BE2C (cell line): ENCODE measurements around the gene SCIMP.

Experiments used
- DNase-seq: peaks from one replicate; pipeline ENCODE4 v3.0.0-alpha.2; 2020
- H3K27me3 ChIP-seq: fragments of 250-450 bp; sonication (Bioruptor Pico); 2 replicates; pipeline ENCODE4 v1.5.1; 2020; ENCODE audit warnings: mild to moderate bottlenecking
- H3K36me3 ChIP-seq: fragments of 250-450 bp; sonication (Bioruptor Pico); 2 replicates; pipeline ENCODE4 v1.5.1; 2020; ENCODE audit warnings: mild to moderate bottlenecking
- H3K4me1 ChIP-seq: fragments of 250-450 bp; sonication (Bioruptor Pico); 2 replicates; pipeline ENCODE4 v1.5.1; 2020
- H3K4me3 ChIP-seq: 2 replicates; pipeline ENCODE4 v1.5.1; 2011; ENCODE audit warnings: low read depth, low read length
- H3K9me3 ChIP-seq: fragments of 250-450 bp; sonication (Bioruptor Pico); 2 replicates; pipeline ENCODE4 v1.5.1; 2020
- TF ChIP-seq, protein P1 (sequence below): IDR thresholded peaks from 2 replicates; pipeline ENCODE4 v1.5.1; 2012; ENCODE audit warnings: mild to moderate bottlenecking, low read depth, low read length

Gene SCIMP

DNA sequence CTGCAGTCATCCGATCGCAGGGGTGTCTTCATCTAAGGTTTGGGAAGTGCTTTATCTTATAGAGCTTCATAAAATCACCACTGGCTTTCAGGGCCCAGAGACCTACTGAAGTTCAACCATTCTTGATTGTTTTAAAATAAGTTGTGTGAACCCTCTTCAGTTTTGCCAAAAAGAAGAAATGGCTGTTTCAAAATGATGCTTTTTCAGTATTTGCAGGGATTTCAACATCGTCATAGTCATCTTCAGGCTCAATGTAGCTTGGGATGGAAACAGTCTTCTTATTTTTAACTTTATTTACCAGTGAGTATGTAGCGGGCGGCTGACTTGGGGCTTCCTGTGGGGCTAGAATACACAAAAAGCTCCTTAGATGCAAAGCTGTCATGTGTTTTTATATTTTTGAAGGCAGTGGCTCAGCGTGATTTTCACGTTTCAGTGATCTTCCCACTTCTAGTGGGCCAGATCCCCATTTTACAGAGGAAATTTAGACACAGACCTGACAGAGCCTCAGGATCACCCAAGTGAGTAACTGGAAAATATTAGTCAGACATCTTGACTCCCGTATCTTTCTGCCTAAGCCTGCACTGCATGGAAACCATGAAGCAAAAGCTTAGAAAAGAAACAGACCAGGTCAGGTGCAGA, 23.9 kb downstream of the SCIMP start:
- Histone ChIP-seq H3K36me3 (no peaks in the 10 kb centered on the region), H3K9me3 (no peaks in the 10 kb centered on the region), H3K4me3 (no peak overlapping the region), H3K4me1 (no peaks in the 10 kb centered on the region), H3K27me3 (no peaks in the 10 kb centered on the region)
- DNase-seq = no peak
- TF ChIP-seq, protein P1, sequence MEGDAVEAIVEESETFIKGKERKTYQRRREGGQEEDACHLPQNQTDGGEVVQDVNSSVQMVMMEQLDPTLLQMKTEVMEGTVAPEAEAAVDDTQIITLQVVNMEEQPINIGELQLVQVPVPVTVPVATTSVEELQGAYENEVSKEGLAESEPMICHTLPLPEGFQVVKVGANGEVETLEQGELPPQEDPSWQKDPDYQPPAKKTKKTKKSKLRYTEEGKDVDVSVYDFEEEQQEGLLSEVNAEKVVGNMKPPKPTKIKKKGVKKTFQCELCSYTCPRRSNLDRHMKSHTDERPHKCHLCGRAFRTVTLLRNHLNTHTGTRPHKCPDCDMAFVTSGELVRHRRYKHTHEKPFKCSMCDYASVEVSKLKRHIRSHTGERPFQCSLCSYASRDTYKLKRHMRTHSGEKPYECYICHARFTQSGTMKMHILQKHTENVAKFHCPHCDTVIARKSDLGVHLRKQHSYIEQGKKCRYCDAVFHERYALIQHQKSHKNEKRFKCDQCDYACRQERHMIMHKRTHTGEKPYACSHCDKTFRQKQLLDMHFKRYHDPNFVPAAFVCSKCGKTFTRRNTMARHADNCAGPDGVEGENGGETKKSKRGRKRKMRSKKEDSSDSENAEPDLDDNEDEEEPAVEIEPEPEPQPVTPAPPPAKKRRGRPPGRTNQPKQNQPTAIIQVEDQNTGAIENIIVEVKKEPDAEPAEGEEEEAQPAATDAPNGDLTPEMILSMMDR = no peak

DNA sequence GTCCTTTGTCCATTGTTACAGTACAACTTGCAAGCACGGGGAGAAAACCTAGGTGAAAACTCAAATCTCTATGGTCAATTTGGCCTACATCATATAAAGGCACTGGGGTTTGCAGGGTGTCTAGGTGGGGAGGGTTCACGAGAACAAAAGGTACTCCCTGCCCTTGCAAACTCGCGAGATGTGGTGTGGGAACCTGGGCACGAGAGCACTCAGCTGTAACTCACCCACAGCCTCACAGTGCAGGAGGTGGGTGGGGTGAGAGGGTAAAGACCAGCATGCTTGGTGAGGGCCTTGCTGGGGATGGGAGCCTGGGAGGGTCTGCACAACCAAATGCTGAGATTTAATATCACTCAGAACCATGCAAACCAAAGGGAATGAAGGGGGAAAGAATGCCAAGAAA, 24.6 kb downstream of the SCIMP start:
- TF ChIP-seq, protein P1 = no peak
- Histone ChIP-seq H3K36me3 (no peaks in the 10 kb centered on the region), H3K9me3 (no peaks in the 10 kb centered on the region), H3K4me3 (no peak overlapping the region), H3K4me1 (no peaks in the 10 kb centered on the region), H3K27me3 (no peaks in the 10 kb centered on the region)
- no peak for DNase-seq

DNA sequence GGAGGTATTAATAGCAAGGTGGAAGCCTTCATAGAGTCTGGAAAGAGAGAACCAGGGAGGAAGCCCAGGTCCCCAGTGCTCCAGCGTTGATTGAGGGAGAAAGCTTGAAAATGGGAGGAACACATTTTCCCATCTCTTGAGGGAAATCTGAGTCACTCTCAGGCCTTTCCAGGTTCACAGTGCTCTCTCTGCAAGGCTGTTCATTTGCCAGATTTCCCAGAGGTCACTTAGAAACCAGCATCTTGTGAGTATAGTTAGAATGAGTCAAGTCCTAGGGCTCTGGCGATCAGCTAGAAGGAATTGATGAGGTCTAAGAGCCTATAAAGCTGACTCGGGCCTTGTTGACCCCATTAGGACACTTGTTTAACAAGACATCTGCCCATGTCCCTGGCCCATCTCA, 25.3 kb downstream of the SCIMP start:
- Histone ChIP-seq H3K36me3 (no peaks in the 10 kb centered on the region), H3K4me3 (no peak overlapping the region), H3K4me1 (no peaks in the 10 kb centered on the region), H3K27me3 (no peaks in the 10 kb centered on the region), H3K9me3 (no peaks in the 10 kb centered on the region)
- no peak for DNase-seq
- TF ChIP-seq, protein P1 = no peak

DNA sequence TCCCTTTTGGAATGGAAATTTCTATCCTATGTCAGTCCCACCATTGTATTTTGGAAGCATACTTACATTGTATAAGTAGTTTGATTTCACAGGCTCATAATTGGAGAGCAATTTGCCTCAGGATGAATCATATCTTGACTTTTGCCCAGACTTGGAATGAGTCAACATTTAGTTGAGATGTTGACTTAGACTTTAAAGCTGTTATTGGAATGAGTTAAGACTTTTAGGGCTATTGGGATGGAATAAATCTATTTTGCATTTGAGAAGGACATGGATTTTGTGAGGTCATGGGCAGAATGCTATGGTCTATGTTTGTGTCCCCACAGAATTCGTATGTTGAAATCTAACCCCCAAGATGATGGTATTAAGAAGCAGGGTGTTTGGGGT, 30.8 kb downstream of the SCIMP start:
- Histone ChIP-seq H3K36me3 (no peaks in the 10 kb centered on the region), H3K27me3 (no peaks in the 10 kb centered on the region), H3K4me1 (no peaks in the 10 kb centered on the region), H3K4me3 (no peak overlapping the region), H3K9me3 (no peaks in the 10 kb centered on the region)
- DNase-seq = no peak
- TF ChIP-seq, protein P1 = no peak

DNA sequence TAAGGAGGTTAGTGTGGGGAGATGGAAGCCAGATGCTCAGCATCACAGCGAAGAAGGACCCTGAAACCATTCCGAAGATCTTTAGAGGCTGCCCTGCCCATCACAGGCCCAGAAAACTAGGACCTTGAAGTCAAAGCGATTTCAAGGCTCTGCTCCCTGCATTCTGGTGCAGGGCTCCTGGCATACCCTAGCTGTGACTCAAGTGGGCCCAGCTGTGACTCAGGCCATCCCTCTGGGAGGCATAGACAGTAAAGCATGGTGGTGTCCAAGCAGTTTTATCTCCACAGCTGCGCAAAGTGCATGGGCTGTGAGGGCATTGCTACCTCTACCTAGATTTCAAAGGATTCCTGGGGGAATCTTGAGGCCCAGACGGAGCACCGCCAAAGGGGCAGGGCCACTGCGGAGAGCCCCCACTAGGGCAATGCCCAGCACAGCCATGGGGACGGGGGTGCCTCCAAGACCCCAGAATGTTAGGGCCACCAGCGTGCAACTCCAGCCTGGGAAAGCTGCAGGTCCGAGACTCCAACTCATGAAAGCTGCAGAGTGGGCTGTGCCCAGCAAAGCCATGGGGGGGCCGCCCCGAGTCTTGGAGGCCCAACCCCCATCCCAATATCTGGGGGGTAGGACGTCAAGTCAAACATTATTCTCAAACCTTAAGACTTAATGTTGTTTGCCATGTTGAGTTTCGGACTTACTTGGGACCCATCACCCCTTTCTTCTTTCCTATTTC, 31.3 kb downstream of the SCIMP start:
- no peaks in the 10 kb centered on the region for H3K4me1 ChIP-seq
- H3K4me3 ChIP-seq = no peak overlapping the region
- no peaks in the 10 kb centered on the region for H3K27me3 ChIP-seq
- no peak for DNase-seq
- H3K9me3 ChIP-seq = no peaks in the 10 kb centered on the region
- TF ChIP-seq, protein P1 = no peak
- no peaks in the 10 kb centered on the region for H3K36me3 ChIP-seq

DNA sequence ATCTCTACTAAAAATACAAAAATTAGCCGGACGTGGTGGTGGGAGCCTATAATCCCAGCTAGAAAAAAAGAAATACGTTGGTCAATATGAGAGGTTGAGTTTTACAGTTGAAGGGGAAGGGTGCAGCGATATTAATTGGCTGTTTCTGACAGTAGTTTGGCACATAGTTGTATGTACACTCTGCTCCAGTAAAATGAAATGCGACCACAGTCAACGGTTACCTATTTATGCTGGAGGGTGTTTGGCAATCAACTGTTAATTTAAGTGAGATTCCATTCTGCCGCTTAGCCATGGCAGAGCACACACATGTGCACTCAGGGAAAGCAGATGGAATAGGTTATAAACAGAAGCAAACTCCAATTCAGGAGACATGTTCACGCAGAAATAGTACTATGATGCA, 33.6 kb downstream of the SCIMP start:
- TF ChIP-seq, protein P1 = no peak
- Histone ChIP-seq H3K27me3 (no peaks in the 10 kb centered on the region), H3K4me1 (no peaks in the 10 kb centered on the region), H3K9me3 (no peaks in the 10 kb centered on the region), H3K36me3 (no peaks in the 10 kb centered on the region), H3K4me3 (no peak overlapping the region)
- DNase-seq = no peak
